ENCODE measurements around the gene ASCC1.

The ASCC1 gene

DNA sequence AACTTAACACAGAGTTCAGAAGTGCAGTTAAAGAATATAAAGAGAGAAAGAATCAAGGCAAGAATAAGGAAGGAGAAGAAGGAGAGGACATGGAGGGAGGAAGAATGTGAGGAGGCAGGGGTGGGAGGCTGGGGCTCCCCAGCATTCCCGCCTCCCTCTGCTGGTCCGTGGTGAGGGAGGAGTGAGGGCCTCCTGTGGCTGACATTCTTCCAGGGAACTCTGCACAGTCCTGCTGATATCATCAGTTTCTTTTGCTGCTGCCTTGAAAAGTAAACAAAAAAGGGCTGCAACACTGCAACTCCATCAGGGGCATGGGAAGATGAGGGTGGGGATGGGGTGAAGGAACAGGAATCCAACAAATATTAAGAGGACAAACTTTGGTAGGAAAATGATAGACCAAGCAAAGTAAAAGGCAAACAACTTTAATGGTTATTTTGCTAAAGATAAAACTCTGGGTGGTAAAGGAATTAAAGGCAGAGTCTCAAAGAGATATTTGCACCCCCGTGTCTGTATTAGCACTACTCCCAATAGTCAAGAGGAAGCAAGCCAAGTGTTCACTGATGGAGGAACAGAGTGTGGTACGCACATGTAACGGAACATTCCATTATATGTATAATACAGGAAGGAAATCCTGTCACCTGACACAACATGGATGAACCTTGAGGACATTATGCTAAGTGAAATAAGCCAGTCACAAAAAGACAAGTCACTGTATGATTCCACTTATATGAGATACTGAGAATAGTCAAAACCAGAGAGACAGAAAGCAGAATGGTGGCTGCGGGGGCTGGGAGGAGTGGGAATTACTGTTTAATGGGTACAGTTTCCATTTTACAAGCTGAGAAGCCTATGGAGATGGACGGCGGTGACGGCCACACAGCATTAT, 119.7 kb downstream of the ASCC1 start:
- no peak for DNase-seq

- DNase-seq, result no peak
Measured at GRCh38 chr10:72095195-72095594, 120.9 kb downstream of the ASCC1 start.

DNA sequence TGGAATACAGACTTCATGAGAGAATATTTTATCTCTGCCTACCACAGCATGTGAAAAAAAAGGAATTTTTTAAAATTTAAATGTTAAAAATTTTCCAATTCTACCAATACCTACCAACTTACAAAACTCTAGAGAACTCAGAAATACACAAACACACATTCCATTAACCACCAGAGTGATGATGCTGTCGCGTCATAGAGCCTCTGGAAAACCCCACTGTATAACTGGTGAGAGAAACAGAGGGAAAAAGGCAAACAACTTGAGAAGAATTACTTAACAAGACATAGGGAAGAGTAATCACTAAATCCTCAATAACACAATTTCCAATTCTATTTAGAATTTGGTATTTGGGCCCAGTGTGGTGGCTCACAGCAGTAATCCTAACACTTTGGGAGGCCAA, 121.5 kb downstream of the ASCC1 start:
- DNase-seq, result no peak

- DNase-seq, result no peak
Measured at GRCh38 chr10:72093450-72093849, 122.6 kb downstream of the ASCC1 start.

- DNase-seq, result no peak
Measured at GRCh38 chr10:72092987-72093386, 123.1 kb downstream of the ASCC1 start.

- DNase-seq, result no peak
Measured at GRCh38 chr10:72092171-72092924, 123.7 kb downstream of the ASCC1 start.

- DNase-seq, result no peak
Measured at GRCh38 chr10:72090326-72090725, 125.8 kb downstream of the ASCC1 start.

DNA sequence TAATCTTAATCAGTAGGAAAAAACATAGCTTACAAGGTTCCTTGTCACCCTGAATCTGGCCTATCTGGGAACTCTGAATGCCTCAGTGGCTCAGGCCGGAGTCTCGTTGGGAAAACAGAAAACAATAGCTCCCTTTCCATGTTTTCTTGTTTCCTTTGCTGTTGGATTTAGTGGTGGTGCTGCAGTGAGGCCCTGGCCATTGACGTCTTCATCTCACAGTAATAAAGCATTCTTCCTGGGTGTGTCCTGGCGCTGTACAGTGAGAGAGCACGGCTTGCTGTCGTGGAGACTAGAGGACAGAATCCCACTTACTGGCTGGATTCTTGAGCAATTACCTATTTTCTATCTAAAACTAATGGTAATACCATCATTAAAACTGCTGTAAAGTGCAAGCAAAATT, 126.5 kb downstream of the ASCC1 start:
- no peak for DNase-seq

GRCh38 chr10:72088889-72089575, 127.0 kb downstream of the ASCC1 start:
- peak; percentile 65 for DNase-seq

- DNase-seq, result peak; percentile 70
Measured at GRCh38 chr10:72087969-72088888, 127.8 kb downstream of the ASCC1 start, which contains the start of gene SPOCK2. Gene SPOCK2 (minus strand): TSS chr10:72088551. CDS start chr10:72088328, 223 bp downstream.

DNA sequence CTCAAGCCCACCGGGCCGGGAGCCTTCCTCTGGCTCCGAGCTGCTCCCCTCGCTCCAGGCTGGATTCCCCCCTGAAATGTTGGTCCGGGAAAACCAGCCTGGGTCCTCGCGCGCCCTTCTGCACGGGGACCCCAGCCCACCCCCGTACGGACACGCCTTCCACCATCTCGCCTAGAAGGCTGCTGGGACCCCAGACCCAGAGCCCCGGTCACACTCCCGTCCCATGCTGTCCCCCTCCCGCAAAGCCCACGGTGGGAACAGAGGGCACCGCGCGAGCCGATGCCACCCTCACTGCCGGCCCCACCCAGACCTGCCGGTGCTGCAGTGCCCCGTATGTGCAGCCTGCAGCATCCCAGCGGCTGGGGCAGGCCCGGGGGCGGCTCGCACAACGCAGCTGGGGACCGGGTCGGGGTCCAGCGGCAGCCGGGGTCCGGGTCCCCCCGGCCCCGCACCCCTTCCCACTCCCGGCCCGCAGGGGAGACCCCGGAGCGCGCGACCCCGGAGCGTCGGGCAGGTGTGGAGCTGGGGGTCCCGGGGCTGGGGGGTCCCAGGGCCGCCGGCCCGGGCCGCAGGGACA, 128.6 kb downstream of the ASCC1 start:
- peak; percentile 55 for DNase-seq

DNA sequence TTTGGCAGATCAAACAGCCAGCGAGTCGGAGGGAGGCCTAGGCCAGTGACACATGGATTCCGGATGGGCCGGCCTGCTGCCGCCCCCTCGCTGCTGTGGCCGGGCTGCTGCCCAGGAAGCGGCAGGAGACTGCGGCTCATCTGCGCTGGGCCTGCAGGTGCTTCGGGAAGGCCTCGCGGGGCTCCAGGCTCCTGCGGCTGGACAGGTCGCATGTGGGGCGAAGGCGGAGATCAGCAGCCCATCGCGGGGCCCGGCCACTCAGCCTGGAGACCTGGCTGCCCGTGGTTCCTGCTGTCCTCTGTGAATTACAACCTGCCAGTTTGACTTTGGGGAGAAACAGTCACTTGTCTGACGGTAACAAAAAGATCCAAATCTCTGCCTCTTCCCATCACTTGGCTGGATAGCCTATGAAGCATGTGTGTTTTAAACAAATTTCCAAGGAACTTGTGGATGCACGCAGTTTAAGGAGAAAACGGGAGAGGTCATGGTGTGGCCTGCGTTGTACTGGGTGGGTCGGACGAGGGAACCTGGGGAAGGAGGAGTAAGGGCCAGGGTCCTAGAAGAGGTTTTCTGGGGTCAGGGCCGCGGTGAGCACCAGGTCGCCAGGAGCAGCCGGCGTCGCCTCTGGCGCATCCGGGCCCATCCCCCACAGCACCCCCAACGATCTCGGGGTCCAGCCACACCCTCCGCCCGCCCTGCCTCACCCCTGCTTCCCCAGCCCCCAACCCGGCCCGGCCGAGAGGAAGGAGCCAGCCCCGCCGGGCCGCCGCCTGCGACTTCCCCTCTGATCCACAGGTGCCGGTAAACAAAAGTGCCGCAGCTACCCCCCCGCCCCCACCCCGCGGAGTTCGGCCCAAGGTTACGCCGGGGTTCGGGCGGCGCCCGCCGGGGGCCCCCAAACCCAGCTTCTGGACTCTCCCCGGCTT, 129.3 kb downstream of the ASCC1 start:
- peak; percentile 59 for DNase-seq

DNA sequence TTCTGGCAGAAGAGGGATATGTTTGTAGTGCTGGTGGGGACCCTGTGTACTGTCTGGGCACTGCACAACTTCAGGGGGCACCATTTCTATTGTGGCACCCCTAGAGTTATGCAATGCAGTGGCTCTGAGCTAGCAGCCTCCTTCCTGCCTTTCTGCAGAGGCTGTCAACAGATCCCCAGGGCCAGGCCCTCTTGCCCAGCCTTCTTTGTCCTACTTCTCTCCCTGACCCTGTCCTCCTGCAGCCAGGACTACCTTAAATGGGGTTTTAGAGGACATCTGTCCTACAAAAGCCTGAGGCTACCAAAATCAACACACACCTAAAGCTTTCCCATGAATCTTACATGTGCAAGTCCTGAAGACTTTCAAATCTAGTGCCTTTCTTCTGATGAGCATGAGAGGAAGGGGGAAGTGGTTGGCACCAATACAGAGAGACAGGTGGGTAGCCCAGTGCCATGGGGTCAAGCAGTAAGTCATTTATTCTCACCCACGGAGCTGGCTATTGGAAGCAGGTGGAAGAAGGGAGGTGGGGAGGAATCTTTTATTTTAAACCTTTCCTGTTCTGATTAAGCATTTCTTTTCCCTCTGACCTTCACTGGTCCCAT, 130.1 kb downstream of the ASCC1 start:
- DNase-seq, result no peak

- no peak for DNase-seq
Measured at GRCh38 chr10:72085166-72085565, 130.9 kb downstream of the ASCC1 start.

DNA sequence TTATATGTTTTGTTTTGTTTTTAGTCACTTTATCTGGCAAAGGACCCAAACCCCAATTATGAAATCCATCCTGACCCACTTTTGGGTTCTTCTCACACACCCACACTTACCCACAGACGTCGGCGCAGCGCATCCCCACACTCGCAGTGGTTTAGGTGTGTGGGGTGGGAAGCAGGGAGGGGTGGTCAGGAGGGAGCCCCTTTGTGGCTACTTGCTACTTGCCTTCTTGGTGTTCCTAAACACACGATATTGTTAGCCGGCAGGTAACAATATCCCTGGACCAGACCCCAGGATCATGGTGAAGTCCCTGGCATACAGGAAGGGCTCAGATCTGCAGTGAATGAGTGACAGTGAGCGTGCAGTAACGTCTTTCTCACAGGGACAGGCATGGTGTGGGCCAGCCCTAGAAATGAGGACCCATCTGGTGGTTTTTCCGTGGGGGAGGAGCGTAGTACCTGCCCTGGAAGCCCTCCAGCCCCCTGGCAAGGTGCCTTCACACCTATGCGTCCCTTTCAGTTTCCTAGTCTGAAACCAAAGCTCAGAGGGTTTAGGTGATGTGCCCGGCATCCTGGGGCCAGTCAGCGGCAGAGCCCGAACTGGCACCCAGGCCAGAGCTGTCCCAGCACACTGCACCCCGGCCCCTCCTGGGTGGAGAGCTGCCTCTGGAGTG, 132.2 kb downstream of the ASCC1 start:
- peak; percentile 57 for DNase-seq

DNA sequence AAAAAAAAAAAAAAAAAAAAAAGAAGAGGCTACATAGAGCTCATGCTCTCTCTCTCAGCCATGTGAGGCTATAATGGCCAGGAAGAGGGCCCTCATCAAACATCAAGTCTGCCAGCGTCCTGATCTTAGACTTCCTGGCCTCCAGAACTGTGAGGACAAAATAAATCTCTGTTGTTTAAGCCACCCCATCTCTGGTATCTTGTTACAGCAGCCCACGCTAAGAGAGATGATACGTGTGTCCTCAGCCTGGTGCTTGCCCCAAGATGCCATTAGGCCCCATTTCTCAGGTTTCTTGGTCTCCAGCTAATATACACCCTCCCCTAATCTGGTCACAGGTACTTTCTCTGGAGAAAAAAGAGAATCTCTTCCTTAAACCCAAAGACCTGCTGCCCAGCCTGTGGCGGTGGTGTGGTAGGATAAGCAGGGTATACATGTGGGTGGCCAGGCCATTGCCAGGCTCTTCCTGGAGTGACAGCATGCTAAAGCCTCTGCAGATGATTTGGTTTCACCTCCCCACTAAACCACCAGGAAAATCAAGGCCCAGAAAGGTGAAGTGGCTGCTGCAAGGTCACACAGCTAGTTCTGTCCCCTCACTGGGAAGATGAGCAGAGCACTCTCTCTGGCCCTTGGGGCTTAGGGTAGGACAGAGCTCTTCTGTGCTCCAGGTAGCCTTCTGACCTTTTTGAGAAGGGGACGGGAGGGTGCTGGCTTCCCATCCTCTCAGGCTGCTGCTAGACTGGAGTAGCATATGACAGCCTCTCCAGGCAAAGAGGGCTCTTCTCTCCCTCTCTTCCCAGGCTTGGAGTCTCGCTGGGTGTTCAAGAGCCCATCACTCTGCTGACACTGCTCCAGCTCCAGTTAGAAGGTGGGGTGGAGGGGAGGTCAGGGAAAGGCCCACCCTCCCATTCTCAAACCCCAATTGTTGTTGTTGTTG, 133.0 kb downstream of the ASCC1 start:
- DNase-seq, result no peak

- DNase-seq, result no peak
Measured at GRCh38 chr10:72081772-72082590, 134.1 kb downstream of the ASCC1 start.

DNA sequence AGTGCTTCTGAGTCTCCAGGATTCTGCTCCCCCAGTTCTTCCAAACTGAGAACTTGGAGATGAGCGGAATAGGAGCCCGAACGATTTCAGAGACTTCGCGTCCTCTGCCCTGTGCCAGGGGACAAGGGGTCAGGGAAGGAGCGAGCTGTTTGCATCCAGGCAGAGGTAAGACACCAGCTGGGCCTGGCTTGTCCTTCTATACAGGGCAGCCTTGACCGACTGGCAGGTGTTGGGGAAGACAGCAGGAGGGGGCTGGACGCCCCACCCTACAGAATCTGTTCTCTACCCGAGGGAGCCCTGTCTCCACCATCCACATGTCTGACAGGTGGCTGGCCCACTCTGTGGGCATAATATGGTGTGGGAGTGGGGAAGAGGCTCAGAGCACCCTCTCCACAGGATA, 134.9 kb downstream of the ASCC1 start:
- no peak for DNase-seq

Measured in activated CD4-positive, CD25-positive, alpha-beta regulatory T cell treated with anti-CD3 and anti-CD28 coated beads, Interleukin-2, amount 50 U/mL, for 72 hours (primary cell).